ENCODE measurements around the gene MAN2A2.

MAN2A2 gene

DNA sequence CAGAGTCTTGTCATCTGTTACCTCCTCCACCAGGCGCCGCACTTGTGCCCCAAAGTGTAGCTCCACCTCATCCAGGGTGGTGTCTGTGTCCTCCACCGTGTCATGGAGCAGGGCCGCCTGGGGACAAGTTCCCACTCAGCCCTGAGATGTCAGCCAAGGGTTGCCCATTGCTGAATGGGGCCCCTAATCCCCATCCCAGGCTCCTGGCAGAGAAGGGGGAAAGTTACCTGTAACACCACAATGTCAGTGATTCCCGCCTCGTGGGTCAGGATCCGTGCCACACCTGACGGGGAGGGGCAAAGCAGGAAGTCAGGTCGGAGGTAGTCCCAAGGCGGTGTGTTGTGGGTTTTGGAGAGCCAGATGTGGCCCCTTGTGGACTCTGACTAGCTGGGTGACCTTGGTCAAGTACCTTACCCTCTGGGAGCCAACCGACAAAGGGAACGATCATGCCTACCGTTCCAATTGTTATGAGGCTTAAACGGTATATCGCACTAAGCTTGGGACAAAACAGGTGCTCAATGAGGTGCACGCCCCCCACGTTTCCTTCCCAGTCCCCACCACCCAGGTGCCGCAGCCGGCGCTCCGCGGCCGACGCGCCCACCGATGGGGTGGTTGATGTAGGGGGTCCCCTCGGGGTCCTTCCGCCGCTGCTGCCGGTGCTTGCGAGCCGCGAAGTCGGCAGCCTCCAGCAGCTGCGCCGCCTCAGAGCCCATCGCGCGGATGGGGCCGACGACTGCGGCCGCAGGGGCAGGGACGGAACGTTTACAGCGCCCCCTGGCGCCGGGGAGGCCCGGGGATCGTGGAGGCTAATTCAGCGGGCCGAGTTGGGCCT, 28.9 kb downstream of the MAN2A2 start, which contains the start of gene HDDC3:
TSS of gene HDDC3 (minus strand) at position 722 of the 832 bp plus-strand sequence. CDS start at position 713, 9 bp downstream.
- DNase-seq (ENCODE audit: low read depth): peak; percentile 83
- TF ChIP-seq, protein P1, sequence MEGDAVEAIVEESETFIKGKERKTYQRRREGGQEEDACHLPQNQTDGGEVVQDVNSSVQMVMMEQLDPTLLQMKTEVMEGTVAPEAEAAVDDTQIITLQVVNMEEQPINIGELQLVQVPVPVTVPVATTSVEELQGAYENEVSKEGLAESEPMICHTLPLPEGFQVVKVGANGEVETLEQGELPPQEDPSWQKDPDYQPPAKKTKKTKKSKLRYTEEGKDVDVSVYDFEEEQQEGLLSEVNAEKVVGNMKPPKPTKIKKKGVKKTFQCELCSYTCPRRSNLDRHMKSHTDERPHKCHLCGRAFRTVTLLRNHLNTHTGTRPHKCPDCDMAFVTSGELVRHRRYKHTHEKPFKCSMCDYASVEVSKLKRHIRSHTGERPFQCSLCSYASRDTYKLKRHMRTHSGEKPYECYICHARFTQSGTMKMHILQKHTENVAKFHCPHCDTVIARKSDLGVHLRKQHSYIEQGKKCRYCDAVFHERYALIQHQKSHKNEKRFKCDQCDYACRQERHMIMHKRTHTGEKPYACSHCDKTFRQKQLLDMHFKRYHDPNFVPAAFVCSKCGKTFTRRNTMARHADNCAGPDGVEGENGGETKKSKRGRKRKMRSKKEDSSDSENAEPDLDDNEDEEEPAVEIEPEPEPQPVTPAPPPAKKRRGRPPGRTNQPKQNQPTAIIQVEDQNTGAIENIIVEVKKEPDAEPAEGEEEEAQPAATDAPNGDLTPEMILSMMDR (IDR thresholded peaks at IDR 0.05; ENCODE audit: low read depth, low read length, missing control alignments): peak; percentile 86
- H3K4me3 ChIP-seq (ENCODE audit: low read depth, low read length): peak within 1 kb of the TSS; percentile 99

DNA sequence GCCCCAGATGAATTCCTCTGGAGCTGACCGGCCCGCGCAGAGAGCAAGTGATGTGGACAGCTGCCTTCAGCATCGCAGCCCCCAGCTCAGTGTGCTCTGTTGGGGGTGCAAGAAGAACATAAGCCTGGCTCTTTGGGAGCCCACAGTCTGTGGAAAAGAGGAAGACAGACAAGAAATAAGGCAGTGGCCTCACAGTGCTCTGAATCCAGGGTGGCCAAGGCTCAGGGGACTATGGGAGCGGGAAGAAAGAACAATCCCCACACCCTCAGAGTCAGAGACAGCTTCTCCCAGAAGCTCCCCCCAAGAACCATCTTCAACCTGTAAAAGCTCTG, 29.5 kb downstream of the MAN2A2 start:
- DNase-seq (ENCODE audit: low read depth): no peak
- TF ChIP-seq, protein P1 (IDR thresholded peaks at IDR 0.05; ENCODE audit: low read depth, low read length, missing control alignments): no peak
- peak overlapping the region; percentile 99; the same call in 1 of the 2 replicates for H3K4me3 ChIP-seq (ENCODE audit: low read depth, low read length)

GRCh38 chr15:90933301-90933700, 30.2 kb downstream of the MAN2A2 start:
- H3K4me3 ChIP-seq (ENCODE audit: low read depth, low read length): no peak overlapping the region
- no peak for DNase-seq (ENCODE audit: low read depth)
- TF ChIP-seq, protein P1 (IDR thresholded peaks at IDR 0.05; ENCODE audit: low read depth, low read length, missing control alignments): no peak

- TF ChIP-seq, protein P1 (IDR thresholded peaks at IDR 0.05; ENCODE audit: low read depth, low read length, missing control alignments): peak; percentile 95
- peak overlapping the region; percentile 86 for H3K4me3 ChIP-seq (ENCODE audit: low read depth, low read length)
- peak; percentile 77 for DNase-seq (ENCODE audit: low read depth)
These were observed 31.3 kb downstream of the MAN2A2 start for GRCh38 chr15:90934256-90934948.

DNA sequence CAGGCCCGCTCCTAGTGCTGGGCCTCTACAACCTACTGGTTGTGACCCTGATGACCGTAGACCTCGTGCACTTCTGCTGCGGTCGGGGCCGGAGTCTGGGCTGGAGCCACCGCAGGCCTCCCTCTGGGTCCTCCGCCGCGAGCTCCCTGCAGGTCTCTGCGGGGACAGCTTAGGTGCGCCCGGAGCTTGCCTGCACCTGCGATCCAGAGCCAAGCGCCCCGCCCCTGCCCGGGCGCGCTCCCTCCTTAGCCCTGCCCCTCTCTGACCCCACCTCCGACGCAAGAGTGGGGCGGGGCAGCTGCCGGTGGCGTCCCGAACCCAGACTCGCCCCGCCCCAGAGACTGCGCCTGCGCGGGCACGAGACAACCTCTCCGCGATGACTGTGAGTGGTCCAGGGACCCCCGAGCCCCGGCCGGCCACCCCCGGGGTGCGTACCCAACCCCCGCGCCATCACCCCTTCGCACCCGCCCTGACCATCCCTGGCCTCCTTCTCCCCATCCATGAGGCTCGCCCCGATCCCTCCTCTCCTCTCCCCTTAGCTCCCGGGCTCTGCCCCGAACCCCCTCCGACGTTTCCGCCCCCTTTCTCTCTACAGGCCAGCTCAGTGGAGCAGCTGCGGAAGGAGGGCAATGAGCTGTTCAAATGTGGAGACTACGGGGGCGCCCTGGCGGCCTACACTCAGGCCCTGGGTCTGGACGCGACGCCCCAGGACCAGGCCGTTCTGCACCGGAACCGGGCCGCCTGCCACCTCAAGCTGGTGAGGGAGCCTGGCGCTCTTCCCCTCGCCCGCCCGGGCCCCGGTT, 32.0 kb downstream of the MAN2A2 start, which contains the start of gene UNC45A:
TSS of gene UNC45A (plus strand) at position 337 of the 803 bp plus-strand sequence. CDS start at position 377, 40 bp downstream.
- H3K4me3 ChIP-seq (ENCODE audit: low read depth, low read length): peak within 1 kb of the TSS; percentile 86
- TF ChIP-seq, protein P1 (IDR thresholded peaks at IDR 0.05; ENCODE audit: low read depth, low read length, missing control alignments): peak; percentile 1
- DNase-seq (ENCODE audit: low read depth): peak; percentile 61

DNA sequence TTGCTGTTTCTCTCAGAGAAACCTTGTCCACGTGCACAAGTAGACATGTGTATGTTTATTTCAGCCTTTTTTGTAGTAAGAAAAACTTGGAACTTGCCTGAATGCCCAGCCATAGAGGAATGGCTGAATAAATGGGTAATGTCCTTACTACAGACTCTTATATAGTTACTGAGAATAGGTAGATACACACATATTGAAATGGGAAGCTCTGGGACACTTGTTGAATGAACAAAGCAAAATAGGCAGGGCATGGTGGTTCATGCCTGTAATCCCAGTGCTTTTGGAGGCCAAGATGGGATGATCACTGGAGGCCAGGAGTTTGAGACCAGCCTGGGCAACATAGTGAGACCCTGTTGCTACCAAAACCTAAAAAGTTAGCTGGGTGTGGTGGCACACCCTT, 33.7 kb downstream of the MAN2A2 start:
- TF ChIP-seq, protein P1 (IDR thresholded peaks at IDR 0.05; ENCODE audit: low read depth, low read length, missing control alignments): no peak
- no peak overlapping the region for H3K4me3 ChIP-seq (ENCODE audit: low read depth, low read length)
- no peak for DNase-seq (ENCODE audit: low read depth)
